Transverse colon (tissue), 4 donors: ENCODE measurements around the gene MESD.

ENCODE experiments used
- POLR2AphosphoS5 ChIP-seq, 3 donors: sonication (generic); formaldehyde crosslinking; IDR thresholded peaks; one replicate each; pipeline ENCODE4 v1.6.1; 2016; ENCODE audit warnings: antibody characterized with exemption in 3 of 3
- TF ChIP-seq, protein P1 (sequence below), 5 experiments: fragments of 200-600 bp in 3 of 5; fragments of 450-650 bp in 2 of 5; sonication (generic) in 3 of 5; IDR thresholded peaks; 1 replicate in 2 of 5; 2 replicates in 3 of 5; pipeline ENCODE4 v1.5.1; 2016 to 2017; ENCODE audit warnings: antibody characterized with exemption in 5 of 5, inconsistent platforms in 3 of 5, mild to moderate bottlenecking in 2 of 5, moderate library complexity in 1 of 5

DNA sequence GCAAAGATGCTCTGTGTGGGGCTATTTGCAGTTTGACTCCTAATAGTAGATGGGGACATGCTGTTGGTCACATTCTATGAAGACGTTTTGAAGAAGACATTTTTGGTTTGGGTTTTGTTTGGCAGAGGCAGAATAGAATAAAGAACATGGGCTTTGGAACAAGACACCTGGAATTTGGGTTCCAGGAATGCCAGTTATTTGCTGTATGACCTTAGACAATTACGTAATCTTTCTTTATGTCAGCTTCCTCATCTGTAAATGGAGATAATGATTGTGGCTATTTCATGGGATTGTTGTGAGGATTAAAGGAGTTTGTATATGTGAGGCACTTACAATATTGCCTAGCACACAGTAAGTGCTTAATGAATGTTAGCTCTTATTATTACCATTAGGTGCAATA lies 91.6 kb downstream of the MESD start:
- TF ChIP-seq, protein P1, sequence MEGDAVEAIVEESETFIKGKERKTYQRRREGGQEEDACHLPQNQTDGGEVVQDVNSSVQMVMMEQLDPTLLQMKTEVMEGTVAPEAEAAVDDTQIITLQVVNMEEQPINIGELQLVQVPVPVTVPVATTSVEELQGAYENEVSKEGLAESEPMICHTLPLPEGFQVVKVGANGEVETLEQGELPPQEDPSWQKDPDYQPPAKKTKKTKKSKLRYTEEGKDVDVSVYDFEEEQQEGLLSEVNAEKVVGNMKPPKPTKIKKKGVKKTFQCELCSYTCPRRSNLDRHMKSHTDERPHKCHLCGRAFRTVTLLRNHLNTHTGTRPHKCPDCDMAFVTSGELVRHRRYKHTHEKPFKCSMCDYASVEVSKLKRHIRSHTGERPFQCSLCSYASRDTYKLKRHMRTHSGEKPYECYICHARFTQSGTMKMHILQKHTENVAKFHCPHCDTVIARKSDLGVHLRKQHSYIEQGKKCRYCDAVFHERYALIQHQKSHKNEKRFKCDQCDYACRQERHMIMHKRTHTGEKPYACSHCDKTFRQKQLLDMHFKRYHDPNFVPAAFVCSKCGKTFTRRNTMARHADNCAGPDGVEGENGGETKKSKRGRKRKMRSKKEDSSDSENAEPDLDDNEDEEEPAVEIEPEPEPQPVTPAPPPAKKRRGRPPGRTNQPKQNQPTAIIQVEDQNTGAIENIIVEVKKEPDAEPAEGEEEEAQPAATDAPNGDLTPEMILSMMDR (IDR thresholded peaks at IDR 0.05) = no peak
- no peak for TF ChIP-seq POLR2AphosphoS5 (IDR thresholded peaks at IDR 0.05)
